NCI-H345 treated with DMSO at 0.1 percent for 48 hours (cell line): Measurements from ENCODE around the gene NTMT1.
"Not testable (repeated sequence)": the region's sequence is repeated elsewhere in the genome, so short reads cannot be mapped to it uniquely, and the experiment has no call there.

Source experiments
- DNase-seq: peaks from one replicate; lab custom pipeline; 2025; ENCODE audit not compliant: unreplicated experiment; lab: John Stamatoyannopoulos, UW

The NTMT1 gene

DNA sequence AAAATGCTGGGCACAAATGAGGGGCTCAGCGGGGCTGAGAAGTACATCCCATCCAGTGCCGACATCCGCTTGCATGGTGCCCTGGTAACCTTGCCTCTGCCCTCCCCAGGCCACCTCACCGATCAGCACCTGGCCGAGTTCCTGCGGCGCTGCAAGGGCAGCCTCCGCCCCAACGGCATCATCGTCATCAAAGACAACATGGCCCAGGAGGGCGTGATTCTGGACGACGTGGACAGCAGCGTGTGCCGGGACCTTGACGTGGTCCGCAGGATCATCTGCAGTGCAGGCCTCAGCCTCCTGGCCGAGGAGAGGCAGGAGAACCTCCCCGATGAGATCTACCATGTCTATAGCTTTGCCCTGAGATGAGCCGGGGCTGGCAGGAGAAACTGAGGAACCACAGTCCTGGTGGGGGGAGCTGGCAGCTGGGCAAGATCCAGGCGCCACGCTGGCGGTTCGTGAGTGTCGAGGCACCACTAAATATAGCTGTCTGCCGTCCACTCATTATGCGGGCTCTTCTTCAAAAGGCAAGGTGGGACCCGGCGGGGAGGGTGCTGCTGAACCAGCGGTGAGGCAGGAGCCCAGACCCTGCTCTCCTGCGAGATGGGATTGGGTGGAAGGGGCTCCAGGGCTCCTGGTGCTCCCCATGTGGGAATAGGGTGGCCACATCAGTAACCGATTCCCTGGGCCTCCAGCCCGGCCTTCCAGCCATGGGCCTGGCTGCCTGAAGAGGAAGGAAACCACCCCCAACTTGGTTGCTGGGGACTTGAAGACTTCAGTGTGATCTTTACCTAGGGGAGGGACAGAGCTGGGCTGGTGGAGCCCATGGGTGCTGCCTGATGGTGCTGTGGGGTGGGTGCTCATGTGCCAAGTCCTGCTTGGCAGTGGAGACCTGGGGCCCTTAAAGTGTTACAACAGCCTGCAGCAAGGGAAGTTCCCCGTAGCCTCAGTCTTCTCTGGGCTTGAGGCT lies 9.4 kb downstream of the NTMT1 start:
- DNase-seq: no peak

DNA sequence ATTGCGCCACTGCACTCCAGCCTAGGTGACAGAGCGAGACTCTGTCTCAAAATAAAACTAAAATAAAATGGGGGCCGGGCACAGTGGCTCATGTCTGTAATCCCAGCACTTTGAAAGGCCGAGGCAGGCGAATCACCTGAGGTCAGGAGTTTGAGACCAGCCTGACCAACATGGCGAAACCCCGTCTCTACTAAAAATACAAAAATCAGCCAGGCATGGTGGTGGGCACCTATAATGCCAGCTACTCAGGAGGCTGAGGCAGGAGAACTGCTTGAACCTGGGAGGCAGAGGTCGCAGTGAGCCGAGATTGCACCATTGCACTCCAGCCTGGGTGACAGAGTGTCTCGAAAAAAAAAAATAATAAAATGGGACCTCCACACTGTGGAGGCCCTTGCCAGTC lies 10.4 kb downstream of the NTMT1 start:
- DNase-seq: not testable (repeated sequence)

GRCh38 chr9:129637102-129637501 lies 11.1 kb downstream of the NTMT1 start:
- no peak for DNase-seq

- no peak for DNase-seq
These were observed 11.9 kb downstream of the NTMT1 start for GRCh38 chr9:129637673-129638439.

GRCh38 chr9:129639034-129639630 lies 13.2 kb downstream of the NTMT1 start:
- no peak for DNase-seq

DNA sequence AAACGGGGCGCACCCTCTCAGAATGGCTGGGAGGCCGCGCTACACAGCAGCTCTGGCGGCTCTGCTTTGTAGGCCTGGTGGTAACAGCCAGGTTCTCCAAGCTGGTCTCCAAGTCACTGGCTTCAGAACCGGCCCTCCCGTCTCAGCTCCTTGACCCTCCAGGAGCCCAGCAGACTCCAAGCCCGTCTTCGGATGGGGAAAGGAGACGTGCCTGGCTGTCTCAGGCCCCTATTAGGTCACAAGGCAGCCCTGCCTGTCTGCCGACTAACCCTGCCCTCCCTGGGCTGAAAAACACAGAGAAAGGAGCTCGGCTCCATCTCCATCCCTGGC lies 13.8 kb downstream of the NTMT1 start:
- no peak for DNase-seq

- peak; percentile 38 for DNase-seq
These were observed 14.3 kb downstream of the NTMT1 start for GRCh38 chr9:129640086-129640870.

DNA sequence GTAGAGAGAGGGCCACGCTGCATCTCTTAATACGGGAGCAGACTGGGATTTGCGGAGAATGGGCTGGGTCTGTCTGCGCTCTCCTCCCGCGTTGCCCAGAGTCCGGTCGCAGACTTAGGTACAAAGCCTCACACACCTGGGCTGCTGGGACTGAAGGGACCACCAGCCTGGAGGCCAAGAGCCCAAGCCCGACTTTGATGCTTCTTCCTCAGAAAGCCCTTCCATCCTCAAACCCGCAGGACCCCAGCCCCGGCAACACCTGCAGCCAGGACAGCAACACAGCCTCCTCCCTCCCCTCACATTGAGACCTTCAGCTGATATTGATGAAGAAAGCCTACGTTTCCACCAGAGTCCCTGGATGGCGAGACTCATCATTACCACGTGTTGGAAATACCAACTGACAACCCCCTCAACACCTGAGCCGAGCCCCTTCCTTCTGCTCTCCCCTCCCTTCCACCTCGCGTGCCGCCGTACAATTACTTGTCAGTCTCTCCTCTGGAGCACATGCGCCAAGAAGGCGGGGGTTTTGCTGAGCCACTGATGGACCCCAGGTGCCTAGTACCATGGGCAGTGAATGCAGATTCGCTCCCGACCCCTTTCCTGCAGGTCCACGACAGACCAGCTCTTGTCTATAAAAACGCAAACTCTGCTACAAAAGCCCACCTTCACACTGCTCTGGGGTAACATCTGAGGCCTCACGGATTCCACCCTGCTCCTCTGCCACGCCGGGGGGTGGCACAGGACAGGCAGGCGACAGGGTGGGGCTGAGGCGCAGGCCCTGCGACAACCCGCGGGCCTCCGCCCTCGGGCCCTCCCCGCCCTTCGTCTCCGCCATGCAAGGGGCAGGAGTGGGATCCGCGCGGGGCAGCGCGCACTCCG lies 15.1 kb downstream of the NTMT1 start:
- DNase-seq: no peak

DNA sequence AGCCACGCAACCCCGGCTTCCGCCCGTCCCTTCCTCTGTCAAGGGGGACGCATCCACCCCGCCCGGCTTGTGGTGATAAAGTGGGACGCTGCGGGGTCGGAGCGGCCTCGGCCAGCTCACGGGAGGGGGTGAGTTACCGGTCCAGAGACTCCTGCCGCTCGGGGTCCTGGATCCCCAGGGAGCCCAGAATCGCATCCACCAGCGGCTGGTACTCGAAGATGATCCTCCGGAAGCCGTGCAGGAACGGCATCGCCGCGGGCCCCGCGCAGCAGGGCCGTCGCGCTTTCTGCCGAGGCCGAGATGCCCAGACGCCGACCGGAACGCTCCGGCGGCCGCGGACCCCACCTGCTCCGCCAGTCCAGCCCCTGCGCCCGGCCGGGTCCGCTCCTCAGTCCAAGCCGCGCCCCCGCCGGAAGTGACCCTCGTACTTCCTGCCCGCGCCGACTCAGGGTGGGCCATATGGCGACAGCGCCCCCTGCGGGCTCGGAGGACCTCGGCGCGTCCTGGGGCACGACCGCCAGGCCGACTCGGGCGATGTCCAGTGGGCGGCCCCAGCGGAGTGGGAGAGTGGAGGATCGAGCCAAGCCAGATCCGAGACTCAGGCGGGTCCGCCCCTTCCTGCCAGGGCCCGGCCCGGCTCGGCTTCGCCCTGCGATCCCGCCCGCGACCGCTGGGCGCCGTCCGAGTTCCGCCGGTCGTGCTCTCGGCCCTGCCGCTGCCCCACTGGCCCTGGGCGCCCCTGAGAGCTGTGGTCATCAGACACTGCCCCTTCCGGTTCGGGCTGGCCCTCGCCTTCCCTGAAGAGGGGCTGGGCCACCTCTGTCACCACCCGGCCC lies 16.0 kb downstream of the NTMT1 start, which contains the start of gene ASB6:
ASB6 (minus strand) TSS at position 402 of the 836 bp plus-strand sequence; CDS start at position 250, 152 bp downstream.
- peak; percentile 73 for DNase-seq

DNA sequence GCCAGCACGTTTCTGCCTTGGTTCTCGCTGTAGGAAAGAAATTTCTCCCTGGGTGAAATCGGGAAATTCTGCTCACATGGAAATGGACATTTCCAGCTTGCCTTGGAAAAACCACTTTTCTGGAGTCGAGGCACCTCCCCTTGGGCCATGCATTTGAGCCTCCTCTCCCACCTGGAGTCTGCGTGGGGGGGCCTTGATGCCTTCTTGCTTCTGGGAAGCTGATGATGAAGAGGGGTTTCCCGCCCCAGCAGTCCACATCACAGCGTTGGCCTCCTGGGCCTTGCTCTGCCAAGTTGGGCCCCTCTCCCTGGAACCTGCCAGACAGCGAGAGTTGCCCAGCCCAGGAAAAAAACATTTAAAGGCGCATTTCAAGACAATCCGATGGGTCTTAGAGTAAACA lies 17.7 kb downstream of the NTMT1 start:
- no peak for DNase-seq

- no peak for DNase-seq
These were observed 18.4 kb downstream of the NTMT1 start for GRCh38 chr9:129644365-129644764.

GRCh38 chr9:129644902-129645301 lies 18.9 kb downstream of the NTMT1 start:
- no peak for DNase-seq

DNA sequence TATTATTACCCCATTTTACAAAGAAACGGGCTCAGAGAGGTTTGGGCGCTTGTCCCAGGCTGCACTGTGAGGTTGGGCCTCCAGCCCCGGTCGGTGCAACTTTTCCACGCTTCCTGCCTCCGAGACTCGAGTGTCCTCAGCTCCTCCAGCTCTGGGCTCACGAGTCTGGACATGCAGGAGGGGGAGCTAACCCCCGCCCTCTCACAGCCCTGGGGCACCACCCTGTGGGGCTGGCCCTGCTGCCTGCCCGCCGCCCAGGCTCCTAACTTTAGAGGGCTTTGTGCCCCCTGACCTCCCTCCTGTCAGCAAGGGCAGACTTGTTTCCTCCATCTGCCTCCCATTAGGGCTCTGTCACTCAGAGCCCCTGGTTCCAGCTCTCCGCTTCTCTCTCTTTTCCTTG lies 20.3 kb downstream of the NTMT1 start:
- no peak for DNase-seq

DNA sequence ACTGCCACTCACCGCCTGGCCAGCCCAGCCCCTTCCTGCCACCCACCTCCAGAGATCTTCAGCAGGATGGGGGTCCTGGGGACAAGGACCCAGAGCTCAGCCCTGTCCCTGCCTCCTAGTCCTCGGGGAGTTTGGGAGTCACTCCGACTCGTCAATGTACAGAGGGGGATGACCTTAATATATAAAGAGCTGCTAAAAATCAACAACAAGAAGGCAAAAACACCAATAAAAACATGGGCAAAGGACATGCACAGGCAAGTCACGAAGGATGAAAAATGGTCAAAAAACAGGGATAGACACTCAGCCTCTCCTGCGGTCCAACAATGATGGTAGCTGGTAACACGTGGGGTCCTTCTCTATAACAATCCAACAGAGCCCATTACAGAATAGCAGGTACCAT lies 20.7 kb downstream of the NTMT1 start:
- no peak for DNase-seq

- no peak for DNase-seq
These were observed 21.7 kb downstream of the NTMT1 start for GRCh38 chr9:129647635-129648034.

- no peak for DNase-seq
These were observed 22.3 kb downstream of the NTMT1 start for GRCh38 chr9:129648092-129648763.

- no peak for DNase-seq
These were observed 22.8 kb downstream of the NTMT1 start for GRCh38 chr9:129648764-129649115.
